Left hindlimb (tissue), 1 donor: ENCODE data around the gene SORBS2.

Source experiments
- DNase-seq: peaks from one replicate; pipeline ENCODE4 v3.0.0-alpha.2; 2018

The SORBS2 gene

DNA sequence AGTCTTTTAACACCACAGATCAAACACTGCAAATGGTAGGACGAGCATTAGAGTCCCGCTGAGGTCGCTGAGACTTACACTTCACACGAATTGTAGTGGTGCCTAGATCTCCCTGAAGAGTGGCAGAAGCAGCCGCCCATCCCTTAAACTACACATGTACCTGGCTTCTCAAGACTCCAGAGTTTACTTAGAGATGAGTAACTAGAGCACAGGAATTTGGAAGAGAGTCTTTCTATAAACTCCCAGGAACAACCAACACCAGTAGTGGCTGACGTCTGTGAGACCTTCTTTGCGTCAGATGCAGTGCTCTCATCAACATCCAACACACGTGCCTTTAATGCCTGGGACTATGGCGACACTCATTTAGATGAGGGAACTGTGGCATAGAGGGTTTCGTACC is 12.6 kb downstream of the SORBS2 start:
- DNase-seq = no peak

DNA sequence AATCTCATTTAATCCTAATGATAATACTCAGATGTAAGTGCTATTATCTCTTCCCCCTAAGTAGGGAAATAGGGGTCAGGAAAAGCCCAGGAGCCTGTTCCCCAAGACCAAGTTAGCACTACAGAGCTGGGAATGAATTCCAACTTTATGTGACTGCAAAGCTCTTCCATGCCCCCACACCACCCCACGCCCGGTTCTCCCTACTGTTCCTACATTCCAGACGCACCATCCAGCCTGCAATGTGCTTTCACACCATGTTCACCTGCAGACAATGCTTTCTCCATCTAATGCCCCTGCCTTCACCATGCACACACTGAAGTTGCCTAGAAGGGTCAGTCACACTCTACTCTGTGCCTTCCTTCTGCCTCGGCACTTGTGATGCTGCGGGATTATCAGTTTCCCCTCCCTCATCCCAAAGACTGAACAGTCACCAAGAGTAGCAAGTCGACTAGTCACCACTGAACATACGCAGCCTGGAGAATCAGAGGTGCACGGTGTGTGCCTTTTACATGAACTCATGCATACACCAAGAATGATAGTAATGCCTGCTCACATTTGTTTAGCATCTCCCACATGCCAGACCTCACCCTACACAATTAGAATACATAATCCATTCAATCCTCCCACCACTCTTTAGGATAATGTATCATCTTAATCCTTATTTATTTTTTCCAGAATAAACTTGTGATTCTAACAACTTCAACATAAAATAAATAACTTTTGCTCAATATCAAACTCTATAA is 14.2 kb downstream of the SORBS2 start:
- DNase-seq = no peak

DNA sequence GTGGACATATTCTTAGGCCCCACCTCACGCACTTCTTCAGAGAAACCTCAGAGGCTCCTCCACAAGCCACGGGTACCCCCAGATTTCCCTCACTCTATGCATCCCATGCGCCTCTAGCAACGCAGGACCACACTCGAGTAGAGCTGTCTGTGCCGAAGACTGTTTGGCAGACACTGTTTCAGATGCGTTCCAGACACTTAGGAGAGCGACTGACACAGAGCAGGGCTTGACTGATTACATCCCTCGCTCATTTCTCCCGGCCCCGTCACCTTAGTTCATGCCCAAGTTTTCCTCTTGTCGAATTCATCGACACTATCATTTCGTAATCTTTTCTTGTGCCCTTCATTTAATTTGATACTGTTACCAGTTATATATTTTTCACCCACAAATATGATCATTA is 15.0 kb downstream of the SORBS2 start:
- DNase-seq = no peak

DNA sequence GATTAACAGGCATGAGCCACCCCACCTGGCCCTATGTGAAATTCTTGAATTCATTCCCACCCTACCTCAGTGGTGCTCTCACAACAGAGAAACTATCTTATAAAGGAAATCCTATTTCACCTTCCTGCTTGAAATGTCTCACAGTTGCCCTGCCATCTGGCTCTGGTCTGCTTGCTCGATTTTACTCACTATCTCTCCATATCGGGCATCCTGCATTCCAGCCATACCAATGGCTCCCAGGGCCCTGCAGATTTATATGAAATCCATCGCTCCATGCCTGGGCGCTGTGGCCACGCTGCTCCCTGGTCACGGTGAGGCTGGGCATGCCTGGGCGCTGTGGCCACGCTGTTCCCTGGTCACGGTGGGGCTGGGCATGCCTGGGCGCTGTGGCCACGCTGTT is 15.8 kb downstream of the SORBS2 start:
- no peak for DNase-seq

DNA sequence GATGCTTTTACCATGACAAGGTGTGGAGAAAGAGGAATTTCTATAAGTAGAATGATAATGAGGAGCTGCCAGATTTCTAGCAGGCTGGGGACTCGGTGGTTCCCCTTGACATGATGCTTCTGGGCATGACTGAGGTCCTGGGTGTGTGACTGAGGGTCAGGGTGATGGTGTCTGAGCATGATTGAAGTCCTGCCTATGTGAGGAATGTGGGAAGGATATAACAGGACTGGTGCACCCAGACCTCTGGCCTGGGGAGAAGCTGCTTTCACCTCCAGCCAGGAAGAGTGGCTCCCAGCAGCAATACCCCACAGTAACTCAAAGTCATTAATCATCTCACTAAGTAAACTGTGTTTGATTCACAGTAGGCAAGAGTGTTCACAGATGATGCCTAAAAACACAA is 17.4 kb downstream of the SORBS2 start:
- no peak for DNase-seq

DNA sequence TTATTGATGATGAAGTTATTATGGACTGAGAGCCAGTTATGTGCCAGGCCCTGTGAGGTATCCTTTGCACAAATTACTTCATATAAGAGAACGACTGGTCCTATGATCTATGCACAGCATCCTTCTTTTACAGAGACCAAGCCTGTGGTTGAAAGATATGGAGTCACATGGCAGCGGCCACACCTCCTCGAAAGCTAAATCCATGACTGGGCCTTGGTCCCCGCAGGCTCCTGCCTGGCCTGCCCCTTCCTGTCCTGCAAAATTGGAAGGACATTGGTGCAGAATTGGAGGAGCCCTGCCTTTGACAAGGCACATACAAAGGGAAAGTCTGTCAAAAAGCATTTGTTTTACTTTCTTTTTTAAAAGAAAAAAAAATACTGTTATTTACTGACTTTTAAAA is 18.3 kb downstream of the SORBS2 start:
- no peak for DNase-seq

DNA sequence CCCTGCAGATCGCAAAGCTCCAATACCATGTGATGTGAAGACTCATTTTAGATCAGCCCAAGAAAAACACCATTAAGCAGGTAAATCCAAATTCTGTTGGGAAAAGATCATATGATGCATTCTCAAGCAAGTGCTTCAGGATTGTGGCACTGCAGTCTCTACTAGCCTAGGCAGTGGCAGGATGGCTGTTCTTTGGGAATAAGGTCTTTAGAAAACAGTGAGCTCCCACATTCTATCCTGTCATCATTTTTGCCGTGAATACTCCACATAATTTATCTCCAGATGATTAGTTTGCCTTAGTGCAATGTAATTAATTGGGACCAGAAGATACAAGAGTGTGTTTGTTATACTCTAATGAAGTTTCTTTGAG is 18.9 kb downstream of the SORBS2 start:
- no peak for DNase-seq

DNA sequence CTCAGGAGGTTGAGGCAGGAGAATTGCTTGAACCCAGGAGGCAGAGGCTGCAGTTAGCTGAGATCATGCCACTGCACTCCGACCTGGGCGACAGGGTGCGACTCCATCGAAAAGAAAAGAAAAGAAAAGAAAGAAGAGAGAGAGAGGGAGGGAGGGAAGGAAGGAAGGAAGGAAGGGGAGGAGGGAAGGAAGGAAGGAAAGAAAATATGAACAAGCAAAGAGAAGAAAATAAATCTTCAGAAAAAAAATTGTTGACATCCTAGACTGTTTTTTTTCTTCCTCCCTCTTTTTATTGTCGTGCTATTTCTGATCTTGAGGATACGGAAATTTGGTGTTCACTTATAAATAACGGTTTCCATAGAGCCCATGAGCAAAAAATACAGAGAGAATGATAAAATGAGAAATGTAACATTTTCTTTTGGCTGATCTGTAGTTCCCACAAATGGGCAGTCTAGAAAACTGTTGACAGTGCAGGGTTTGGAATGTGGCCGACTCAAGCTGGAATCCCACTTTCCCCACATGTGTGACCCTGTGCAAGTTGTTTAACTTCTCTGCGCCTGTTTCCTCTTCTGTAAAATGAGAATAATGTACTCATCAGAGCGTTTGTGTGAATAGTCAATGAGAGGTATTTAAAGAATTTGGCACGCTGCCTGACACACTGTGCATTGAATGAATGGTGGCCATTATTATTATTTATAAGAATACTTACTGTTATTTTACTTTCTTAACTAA is 19.4 kb downstream of the SORBS2 start:
- no peak for DNase-seq

DNA sequence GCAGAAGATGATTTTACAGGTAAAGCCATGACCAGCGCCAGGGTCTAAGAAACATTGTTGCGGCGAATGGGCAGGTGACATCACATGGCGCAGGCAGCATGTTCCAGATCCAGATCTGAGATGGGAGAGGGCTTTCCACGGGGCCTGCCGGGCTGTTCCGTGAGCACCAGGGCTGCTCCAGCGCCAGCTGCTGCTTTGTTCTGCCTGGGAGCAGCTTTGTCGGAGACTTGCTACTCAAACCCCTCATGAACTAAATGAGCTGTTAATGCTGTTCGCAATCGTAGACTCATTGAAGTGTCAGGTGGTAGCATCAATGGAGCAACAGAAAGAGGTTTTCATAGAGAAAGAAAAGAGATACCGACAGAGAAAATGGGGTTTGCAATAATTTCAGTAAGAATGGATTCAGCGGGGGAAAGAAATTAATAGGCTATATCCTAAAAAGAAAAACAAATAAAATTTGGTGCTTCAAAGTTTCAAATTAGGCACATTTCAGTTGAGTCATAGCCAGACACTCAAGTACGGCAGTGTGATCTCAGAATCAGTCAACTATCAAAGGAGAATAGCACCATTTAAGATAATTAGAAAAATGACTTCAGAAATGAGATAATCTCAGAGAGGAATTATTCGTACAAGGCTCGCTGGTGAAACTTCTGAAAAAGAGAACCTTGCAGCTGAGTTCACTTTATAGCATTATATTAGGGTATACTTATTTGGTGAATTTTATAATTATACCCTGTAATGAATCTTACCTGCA is 23.9 kb downstream of the SORBS2 start:
- DNase-seq = no peak

DNA sequence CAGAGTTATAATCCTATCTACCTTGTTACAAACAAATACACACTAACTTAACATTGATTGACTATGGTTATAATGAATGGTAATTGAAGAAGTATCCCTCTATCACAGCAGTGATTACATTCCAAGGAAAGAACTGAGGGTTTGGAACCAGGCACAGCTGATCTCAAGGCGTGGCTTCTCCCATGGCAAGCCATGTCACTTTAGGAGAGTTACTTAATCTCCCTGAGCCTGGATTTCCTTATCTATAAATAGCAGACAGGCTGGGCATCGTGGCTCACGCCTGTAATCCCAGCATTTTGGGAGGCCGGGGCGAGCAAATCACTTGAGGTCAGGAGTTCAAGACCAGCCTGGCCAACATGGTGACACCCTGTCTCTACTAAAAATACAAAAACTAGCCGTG is 25.6 kb downstream of the SORBS2 start:
- no peak for DNase-seq

DNA sequence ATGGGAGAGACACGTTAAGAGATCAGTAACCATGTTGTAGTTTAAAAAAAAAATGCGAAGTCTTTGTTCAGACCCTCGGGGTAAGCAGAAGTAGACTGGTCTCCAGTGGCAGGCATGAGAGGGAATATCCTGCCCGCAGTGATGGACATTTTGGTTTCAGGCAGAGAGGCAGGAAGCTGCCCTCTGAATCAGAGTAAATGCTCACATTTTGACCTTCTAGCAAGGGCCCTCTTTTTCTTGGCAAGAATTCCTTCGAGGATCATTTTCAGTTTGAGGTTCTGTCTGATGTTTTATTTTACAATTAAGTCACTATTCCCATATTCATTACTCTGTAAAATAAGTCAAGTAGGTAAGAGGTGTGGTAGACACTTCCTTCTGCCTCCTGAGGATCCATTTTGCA is 28.4 kb downstream of the SORBS2 start:
- no peak for DNase-seq

DNA sequence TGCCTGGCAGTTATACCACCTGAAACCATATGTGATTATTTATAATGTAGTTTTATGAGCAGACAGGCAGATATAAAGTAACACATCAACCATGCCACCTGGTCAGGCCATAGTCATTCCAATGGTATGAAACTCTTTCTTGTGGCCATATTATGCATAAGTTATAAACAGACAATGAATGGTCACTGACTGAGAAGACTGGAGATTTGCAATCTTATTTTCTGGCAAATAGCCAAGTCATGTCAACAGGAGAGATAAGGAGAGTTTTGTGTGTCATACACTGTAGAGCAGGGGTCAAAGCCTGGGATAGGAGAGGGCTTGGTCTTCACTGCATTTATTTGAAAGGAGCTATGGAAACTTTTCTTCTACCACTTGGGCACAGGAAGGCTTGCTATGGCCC is 29.5 kb downstream of the SORBS2 start:
- no peak for DNase-seq

DNA sequence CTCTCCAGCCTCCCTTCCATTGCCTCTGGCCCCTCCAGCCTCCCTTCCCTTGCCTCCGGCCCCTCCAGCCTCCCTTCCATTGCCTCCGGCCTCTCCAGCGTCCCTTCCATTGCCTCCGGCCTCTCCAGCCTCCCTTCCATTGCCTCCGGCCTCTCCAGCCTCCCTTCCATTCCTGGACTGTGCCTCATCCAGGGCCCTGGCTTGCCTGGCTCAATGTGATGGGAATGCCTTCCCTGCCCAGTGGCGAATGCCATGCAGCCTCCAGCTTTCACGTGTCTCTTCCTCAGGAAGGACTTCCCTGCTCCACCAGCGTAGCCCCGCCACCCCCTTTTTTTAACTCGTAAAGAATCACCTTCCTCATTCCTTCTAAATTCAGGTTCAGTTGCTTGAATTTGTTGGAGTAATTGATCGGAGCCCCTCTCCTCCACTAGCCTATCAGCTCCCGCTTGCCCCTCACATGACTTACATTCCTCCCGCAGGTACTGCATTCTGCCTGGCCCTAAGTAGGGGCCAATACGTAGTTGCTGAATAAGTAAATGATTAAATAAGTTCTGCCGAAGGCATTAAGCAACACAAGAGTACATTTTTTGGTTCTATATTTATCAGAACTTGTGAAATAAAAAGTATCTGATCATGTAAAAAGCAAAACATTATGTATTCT is 30.3 kb downstream of the SORBS2 start:
- DNase-seq = no peak

DNA sequence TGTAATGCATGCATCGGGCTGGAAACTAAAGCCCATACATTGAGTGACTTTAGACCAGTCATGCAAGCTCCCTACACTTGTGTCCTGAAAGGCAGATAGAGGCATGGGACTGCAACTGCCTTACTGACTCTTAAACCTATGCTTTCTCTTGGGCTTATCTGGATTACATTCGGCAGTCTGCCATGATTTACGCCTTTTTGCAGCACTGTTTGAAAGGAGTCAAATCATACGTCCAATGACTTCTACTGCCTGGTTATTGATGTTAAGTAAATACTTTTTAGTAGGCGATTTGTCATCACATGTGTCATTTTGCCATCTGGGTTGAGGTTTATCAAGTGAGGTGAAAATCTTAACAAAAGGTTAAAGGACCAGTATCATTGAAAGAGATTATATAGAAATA is 31.5 kb downstream of the SORBS2 start:
- DNase-seq = no peak

DNA sequence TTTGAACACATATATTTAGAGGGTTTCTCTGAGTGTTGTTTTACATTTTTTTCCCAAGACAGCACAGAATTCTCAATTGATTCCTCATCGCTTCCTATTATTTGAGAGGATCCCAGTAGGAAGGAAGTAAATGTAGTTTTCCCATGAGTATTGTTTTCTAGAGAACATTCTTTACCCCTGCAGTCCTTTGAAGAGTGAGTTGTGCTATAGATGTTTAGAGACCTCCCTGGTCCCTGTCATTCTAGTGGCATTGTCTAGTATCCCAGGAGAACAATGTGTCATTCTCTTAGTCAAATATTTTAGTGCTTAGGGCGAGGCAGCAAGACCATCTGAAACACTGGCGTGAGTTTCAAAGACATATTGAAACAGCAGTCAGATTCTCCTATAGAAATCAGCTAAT is 32.5 kb downstream of the SORBS2 start:
- no peak for DNase-seq

DNA sequence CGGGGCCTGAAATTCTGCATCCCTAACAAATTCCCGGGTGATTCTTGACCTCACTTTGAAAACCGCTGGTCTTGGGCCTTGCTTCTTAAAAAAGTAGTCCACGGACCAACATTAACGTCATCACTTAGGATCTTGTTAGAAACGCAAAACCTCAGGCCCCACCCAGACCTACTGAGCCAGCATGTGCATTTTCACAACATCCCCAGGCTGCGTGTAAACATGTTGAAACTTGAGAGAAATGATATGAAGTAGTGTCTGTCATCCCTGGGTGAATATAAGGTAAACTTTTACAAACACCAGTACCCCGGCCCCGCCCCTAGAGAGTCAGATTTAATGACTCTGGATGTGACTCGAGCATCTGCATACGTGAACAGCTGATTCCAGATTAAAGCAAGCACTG is 33.7 kb downstream of the SORBS2 start:
- no peak for DNase-seq

DNA sequence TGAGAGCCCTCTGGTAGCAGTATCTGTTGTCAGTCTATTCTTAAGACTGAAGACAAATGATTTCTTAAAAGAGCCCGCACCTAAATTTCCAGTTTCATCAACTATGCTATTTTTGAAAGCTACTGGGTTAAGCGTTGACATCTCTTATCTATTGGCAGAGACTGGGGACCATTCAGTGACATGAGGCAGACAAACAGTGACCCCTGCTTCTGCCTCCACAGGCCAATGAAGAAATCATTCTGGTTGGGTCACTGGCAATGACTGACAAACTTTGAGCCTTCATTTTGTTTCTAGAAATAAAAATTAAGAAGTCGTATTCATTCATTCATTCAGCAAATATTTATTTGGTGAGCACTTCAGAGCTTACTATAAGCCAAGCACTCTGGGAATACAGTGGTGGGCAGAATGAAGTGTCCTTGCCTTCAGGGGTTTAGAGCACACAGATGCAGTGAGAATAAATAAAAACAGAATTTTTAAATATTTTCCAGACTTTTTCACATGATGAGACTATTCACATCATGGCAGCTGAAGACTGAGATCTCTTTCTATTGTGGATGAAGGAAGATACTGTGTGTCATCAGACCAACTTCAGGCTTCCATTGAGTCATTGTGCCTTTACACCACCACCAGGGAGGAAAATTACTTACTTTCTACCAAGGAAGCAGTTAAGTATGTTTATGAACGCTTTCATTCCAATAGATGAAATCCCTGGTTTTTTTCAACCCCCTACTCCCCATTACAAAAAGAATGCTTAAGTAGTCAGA is 36.0 kb downstream of the SORBS2 start:
- DNase-seq = no peak

DNA sequence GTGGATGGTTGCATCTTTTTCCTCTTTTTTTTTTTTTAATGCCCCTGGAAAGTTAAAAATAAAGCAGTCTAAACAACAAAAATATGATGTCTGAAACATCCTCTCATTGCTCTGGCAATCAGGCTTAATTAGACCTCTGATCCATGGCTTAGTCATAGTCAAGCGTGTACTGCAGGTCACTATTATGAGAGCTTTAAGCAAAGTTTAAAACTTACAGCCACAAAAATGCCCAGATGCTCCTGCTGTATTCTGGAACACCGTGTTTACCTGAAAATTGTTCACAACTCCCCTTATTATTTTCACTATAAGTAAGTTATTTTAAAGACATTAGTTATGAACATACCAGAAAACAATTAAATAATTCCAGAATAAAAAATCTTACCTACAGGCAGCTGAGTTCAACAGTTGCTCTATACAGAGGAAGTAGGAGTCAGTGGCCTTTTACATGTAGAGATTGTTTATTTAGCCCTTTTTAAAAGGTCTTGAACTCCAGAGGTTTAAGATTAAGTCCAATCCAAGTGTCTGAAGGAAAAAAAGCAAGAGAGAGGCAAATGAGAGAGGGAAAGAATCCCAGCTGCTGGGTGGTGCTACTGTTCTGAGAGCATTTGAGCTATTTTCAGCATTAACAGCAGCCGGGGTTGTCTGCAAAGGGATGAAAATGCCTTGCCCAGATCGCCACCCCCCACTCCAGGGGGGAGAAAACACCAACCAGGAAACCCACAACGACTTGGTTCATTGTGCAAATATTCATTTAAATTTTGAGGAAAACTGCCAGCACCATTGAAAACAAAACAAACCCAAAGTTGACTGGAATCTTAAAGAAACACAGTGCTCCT is 36.9 kb downstream of the SORBS2 start:
- peak; percentile 64 for DNase-seq

DNA sequence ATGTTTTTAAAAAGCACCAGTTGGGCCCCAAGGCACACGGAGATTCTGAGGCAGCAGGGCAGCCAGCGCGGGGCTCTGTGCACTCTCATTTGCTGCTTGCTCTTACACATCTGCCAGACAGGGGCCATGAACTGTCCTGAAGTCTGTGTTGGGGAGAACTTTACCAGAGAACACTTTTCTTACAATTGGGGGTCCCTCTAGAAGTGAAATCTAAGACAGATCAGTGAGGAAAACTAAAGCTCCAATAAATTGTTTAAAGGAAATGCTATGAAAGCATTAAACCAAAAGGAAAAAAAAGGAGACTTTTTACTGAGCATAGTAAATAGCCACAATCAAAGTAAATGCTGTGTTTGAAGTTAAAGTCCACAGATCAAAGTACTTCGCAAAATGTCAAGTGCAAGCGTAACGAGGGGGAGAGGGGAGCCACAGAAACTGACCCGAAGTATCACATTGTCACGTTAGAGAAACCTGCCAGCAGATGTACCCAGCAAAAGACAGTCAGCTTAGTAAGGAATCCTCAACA is 37.8 kb downstream of the SORBS2 start:
- DNase-seq = no peak

DNA sequence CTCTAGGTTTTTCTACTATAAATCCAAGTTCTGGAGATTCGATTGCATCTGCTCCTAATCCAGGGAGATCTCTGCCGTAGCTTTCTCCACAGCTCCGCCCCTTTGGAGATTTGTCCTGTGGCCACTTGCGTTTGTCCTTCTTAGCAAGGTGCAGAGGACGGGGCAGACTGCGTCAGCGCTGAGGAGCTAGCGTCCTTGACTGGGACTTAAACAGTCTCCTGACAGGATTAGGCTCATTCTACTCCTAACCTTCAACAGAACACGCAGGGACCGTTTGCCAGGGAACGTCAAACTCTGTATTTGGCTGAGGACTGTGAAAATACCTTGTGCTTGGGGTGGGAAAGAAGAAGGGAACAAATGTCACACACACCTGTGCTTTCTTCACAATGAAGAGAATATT is 38.6 kb downstream of the SORBS2 start:
- DNase-seq = no peak

DNA sequence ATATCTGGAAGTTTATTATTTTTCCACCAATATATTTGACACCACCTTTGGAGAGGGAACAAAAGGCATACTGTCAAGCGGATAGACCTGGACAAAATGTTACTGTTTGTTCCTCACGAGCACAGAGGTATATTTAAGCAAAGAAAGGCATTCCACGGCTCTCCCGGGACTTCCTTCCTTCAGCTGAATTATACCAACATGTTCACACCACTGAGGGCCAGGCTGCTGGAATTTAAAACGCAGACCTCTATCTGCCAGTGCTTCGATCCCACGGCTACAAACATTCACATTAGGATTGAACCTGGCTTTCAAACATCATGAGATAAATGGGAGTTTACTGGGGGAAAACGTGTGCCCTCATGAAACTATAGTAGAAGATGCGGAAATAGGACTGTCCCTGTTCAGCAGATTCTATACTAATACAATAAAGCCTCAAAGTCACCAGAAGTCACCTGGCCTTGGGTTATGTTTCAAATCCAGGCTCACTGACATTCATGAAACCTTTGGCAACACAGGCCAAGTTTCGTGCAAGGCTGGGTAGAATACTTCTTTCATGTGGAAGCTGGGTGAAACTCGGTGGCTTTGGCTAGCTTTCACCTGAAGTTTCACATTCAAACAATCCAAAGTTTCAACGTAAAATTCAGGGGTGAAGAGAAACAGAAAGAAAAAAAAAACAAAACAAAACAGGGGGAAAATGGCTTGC is 39.5 kb downstream of the SORBS2 start:
- no peak for DNase-seq
